ENCODE data around the gene DOCK8.
"Not testable (repeated sequence)": the region's sequence is repeated elsewhere in the genome, so short reads cannot be mapped to it uniquely, and the experiment has no call there.

The DOCK8 gene

GRCh38 chr9:224582-225520 lies 10.2 kb downstream of the DOCK8 start:
- DNase-seq (ENCODE audit: low read depth), result no peak

- no peak for DNase-seq (ENCODE audit: low read depth)
These were observed 13.2 kb downstream of the DOCK8 start for GRCh38 chr9:227860-228259.

GRCh38 chr9:228929-229695 lies 14.4 kb downstream of the DOCK8 start:
- no peak for DNase-seq (ENCODE audit: low read depth)

- DNase-seq (ENCODE audit: low read depth), result not testable (repeated sequence)
These were observed 17.0 kb downstream of the DOCK8 start for GRCh38 chr9:231625-232024.

GRCh38 chr9:233708-234107 lies 19.0 kb downstream of the DOCK8 start:
- DNase-seq (ENCODE audit: low read depth), result not testable (repeated sequence)

GRCh38 chr9:237141-237857 lies 22.6 kb downstream of the DOCK8 start:
- no peak for DNase-seq (ENCODE audit: low read depth)

- DNase-seq (ENCODE audit: low read depth), result no peak
These were observed 23.2 kb downstream of the DOCK8 start for GRCh38 chr9:237858-238345.

- no peak for DNase-seq (ENCODE audit: low read depth)
These were observed 27.9 kb downstream of the DOCK8 start for GRCh38 chr9:242461-243080.

GRCh38 chr9:248278-248961 lies 33.8 kb downstream of the DOCK8 start:
- no peak for DNase-seq (ENCODE audit: low read depth)

- DNase-seq (ENCODE audit: low read depth), result no peak
These were observed 34.4 kb downstream of the DOCK8 start for GRCh38 chr9:249025-249424.

- no peak for DNase-seq (ENCODE audit: low read depth)
These were observed 35.4 kb downstream of the DOCK8 start for GRCh38 chr9:250039-250438.

GRCh38 chr9:250625-251024 lies 36.0 kb downstream of the DOCK8 start:
- DNase-seq (ENCODE audit: low read depth), result no peak

- DNase-seq (ENCODE audit: low read depth), result no peak
These were observed 36.7 kb downstream of the DOCK8 start for GRCh38 chr9:251398-251797.

GRCh38 chr9:253539-253938 lies 38.9 kb downstream of the DOCK8 start:
- no peak for DNase-seq (ENCODE audit: low read depth)

GRCh38 chr9:254516-254915 lies 39.9 kb downstream of the DOCK8 start:
- DNase-seq (ENCODE audit: low read depth), result no peak

- DNase-seq (ENCODE audit: low read depth), result no peak
These were observed 43.3 kb downstream of the DOCK8 start for GRCh38 chr9:257957-258356.

- no peak for DNase-seq (ENCODE audit: low read depth)
These were observed 45.0 kb downstream of the DOCK8 start for GRCh38 chr9:259405-260404.

- no peak for DNase-seq (ENCODE audit: low read depth)
These were observed 49.6 kb downstream of the DOCK8 start for GRCh38 chr9:264231-264630.

GRCh38 chr9:265209-265870 lies 50.7 kb downstream of the DOCK8 start:
- no peak for DNase-seq (ENCODE audit: low read depth)
